Nephron (organoid): ENCODE data around the gene DHRS4.
"Not testable (repeated sequence)": the region's sequence is repeated elsewhere in the genome, so short reads cannot be mapped to it uniquely, and the experiment has no call there.

Experiments used
- H3K27ac Mint-ChIP-seq, 3 experiments: 2 replicates each; pipeline ENCODE4 v1.8.0; 2020; ENCODE audit warnings: mixed read lengths in 3 of 3, mild to moderate bottlenecking in 2 of 3, moderate library complexity in 1 of 3
- H3K27me3 Mint-ChIP-seq: 2 replicates; pipeline ENCODE4 v1.8.0; 2021; ENCODE audit warnings: low read depth, mild to moderate bottlenecking, moderate library complexity, mixed read lengths
- H3K36me3 Mint-ChIP-seq: 2 replicates; pipeline ENCODE4 v1.8.0; 2020; ENCODE audit warnings: low read depth, mixed read lengths
- H3K4me1 Mint-ChIP-seq: 2 replicates; pipeline ENCODE4 v1.8.0; 2020; ENCODE audit warnings: mixed read lengths
- H3K4me3 Mint-ChIP-seq, 3 experiments: 2 replicates each; pipeline ENCODE4 v1.8.0; 2020; ENCODE audit warnings: mild to moderate bottlenecking in 3 of 3, mixed read lengths in 3 of 3, moderate library complexity in 2 of 3
- H3K9me3 Mint-ChIP-seq: 2 replicates; pipeline ENCODE4 v1.8.0; 2020; ENCODE audit warnings: mixed read lengths
- TF ChIP-seq, protein P1 (sequence below), 3 experiments: fragments of 200-600 bp; sonication (generic); IDR thresholded peaks; one replicate each; pipeline ENCODE4 v1.5.0; 2021; ENCODE audit warnings: antibody characterized with exemption in 3 of 3; ENCODE audit not compliant: unreplicated experiment in 3 of 3

DHRS4 gene

GRCh38 chr14:23957913-23958569 lies 4.5 kb downstream of the DHRS4 start:
- not testable (repeated sequence) for H3K4me3 Mint-ChIP-seq, H3K27ac Mint-ChIP-seq, H3K27me3 Mint-ChIP-seq, H3K9me3 Mint-ChIP-seq
- peaks cover 16% of the 10 kb centered on the region for H3K36me3 Mint-ChIP-seq
- peaks cover 14% of the 10 kb centered on the region for H3K4me1 Mint-ChIP-seq

DNA sequence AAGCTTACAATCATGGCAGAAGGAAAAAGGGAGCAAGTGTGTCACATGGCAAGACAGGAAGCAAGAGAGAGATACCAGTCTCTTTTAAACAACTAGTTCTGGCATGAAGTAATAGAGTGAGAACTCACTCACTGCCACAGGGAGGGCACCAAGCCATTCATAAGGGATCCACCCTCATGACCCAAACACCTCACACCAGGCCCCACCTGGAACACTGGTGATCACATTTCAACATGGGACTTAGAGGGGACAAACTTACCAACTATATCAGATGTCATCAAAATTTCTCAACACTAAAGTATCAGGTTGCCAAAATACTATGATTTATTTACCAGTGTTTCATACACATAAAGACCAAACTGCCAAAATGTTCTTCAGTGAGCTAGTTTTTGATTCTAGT lies 7.3 kb downstream of the DHRS4 start:
- H3K36me3 Mint-ChIP-seq, result peaks cover 13% of the 10 kb centered on the region
- H3K9me3 Mint-ChIP-seq, H3K4me3 Mint-ChIP-seq, H3K27ac Mint-ChIP-seq, H3K4me1 Mint-ChIP-seq, H3K27me3 Mint-ChIP-seq: not testable (repeated sequence)

DNA sequence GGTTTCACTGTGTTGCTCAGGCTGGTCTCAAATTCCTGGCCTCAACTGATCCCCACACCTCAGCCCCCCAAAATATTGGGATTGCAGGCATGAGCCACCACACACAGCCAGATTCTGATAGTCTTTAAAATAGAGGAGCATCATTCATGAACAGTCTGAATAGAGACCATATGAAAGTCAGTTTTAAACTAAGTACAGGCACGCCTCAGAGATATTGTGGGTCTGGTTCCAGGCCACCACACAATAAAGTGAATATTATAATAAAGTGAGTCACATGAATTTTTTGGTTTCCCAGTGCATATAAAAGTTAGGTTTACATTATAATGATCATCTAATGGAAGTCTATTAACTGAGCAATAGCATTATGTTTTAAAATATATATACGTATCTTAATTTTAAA lies 8.1 kb downstream of the DHRS4 start:
- H3K36me3 Mint-ChIP-seq, H3K27ac Mint-ChIP-seq, H3K9me3 Mint-ChIP-seq, H3K27me3 Mint-ChIP-seq, H3K4me3 Mint-ChIP-seq, H3K4me1 Mint-ChIP-seq: not testable (repeated sequence)

DNA sequence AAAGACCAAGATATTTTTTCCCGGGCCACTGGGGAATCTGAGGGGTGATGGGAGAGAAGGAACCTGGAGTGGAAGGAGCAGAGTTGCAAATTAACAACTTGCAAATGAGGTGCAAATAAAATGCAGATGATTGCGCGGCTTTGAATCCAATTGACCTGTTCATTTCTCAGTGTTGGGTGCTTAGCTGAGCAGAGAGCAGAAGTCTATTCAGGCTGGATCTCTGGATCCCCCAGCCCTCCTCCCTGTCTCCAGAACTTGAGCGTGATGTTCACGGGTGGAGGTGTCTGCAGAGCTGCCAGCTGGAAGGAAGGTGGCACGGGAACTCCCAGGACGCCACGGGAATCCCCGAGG lies 15.5 kb downstream of the DHRS4 start:
- not testable (repeated sequence) for H3K4me3 Mint-ChIP-seq, H3K27ac Mint-ChIP-seq, H3K36me3 Mint-ChIP-seq, H3K4me1 Mint-ChIP-seq, H3K27me3 Mint-ChIP-seq
- peaks cover 22% of the 10 kb centered on the region for H3K9me3 Mint-ChIP-seq

DNA sequence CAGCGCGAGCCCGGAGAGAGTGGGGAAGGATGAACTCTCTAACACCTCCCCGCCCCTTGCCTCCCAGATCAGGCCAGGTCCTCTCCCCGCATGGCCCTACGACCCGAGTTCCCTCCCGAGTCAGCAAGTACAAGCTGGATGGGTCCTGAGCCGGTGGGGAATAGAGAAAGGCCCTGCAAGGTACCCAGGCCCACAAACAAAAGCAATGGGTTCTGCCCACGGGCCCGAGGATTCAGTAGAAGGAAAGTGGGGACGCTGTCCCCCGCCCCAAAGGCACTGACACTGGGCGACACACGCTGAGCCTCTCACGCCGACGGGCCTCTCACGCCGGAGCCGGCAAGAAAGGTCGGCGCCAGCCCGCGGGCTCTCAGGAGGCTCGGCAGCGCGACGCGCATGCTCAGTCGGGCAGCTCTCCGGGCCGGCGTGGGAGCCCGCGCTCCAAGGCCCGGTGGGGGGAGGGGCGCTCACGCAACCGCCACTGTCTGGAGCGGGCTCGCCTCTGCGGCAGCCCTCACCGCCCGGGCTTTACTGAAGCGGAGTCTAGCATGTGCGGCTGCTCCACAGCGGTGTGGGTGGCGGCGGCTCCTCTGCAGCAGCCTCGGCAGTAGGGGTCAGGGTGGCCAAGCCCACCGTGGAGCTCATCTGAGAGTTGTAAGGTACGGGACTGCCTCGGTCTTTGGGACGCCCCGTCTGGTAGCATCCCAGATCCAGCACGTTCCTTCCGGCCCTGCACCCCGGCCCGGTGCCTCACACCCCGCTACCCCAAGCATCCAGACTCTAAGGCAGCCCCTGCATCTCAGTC lies 16.1 kb downstream of the DHRS4 start:
- H3K4me1 Mint-ChIP-seq, H3K27ac Mint-ChIP-seq, H3K4me3 Mint-ChIP-seq, H3K36me3 Mint-ChIP-seq, H3K27me3 Mint-ChIP-seq: not testable (repeated sequence)
- H3K9me3 Mint-ChIP-seq, result peaks cover 27% of the 10 kb centered on the region

- not testable (repeated sequence) for H3K4me1 Mint-ChIP-seq, H3K4me3 Mint-ChIP-seq, H3K27me3 Mint-ChIP-seq, H3K27ac Mint-ChIP-seq
- Mint-ChIP-seq H3K9me3 (peaks cover 33% of the 10 kb centered on the region), H3K36me3 (peaks cover 13% of the 10 kb centered on the region)
Measured at GRCh38 chr14:23970283-23970659, 16.7 kb downstream of the DHRS4 start.

DNA sequence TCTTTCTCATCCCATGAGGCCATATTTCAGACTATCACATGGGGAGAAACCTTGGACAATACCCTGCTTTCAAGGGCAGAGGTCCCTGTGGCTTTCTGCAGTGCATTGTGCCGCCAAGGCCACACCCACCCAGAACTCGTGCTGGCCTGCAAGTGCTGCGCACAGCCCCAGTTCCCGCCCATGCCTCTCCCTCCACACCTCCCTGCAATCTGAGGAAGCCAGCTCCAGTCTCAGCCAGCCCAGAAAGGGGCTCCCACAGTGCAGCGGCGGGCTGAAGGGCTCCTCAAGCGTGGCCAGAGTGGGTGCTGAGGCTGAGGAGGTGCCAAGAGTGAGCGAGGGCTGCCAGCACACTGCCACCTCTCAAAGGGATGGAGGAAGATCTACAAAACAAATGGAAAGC lies 19.6 kb downstream of the DHRS4 start:
- Mint-ChIP-seq H3K9me3 (peaks cover 46% of the 10 kb centered on the region), H3K36me3 (peaks cover 16% of the 10 kb centered on the region)
- H3K27ac Mint-ChIP-seq, H3K4me1 Mint-ChIP-seq, H3K4me3 Mint-ChIP-seq, H3K27me3 Mint-ChIP-seq: not testable (repeated sequence)

- not testable (repeated sequence) for H3K4me1 Mint-ChIP-seq, H3K4me3 Mint-ChIP-seq, H3K27me3 Mint-ChIP-seq, H3K27ac Mint-ChIP-seq
- Mint-ChIP-seq H3K36me3 (peaks cover 16% of the 10 kb centered on the region), H3K9me3 (peaks cover 46% of the 10 kb centered on the region)
Measured at GRCh38 chr14:23974041-23974440, 20.5 kb downstream of the DHRS4 start.

GRCh38 chr14:23977208-23977607 lies 23.6 kb downstream of the DHRS4 start:
- H3K4me1 Mint-ChIP-seq, H3K4me3 Mint-ChIP-seq: not testable (repeated sequence)
- peaks cover 16% of the 10 kb centered on the region for H3K36me3 Mint-ChIP-seq

GRCh38 chr14:23981951-23982813 lies 28.6 kb downstream of the DHRS4 start:
- Mint-ChIP-seq H3K27ac (peak overlapping the region in 1 of 3 experiments; percentile 43), H3K4me1 (peaks cover 12% of the 10 kb centered on the region), H3K9me3 (peaks cover 11% of the 10 kb centered on the region)
- H3K4me3 Mint-ChIP-seq, H3K27me3 Mint-ChIP-seq, H3K36me3 Mint-ChIP-seq: not testable (repeated sequence)

More at GRCh38 chr14:23977208-23977607, 23.6 kb downstream of the DHRS4 start:
- peaks cover 40% of the 10 kb centered on the region for H3K9me3 Mint-ChIP-seq
- TF ChIP-seq, protein P1, sequence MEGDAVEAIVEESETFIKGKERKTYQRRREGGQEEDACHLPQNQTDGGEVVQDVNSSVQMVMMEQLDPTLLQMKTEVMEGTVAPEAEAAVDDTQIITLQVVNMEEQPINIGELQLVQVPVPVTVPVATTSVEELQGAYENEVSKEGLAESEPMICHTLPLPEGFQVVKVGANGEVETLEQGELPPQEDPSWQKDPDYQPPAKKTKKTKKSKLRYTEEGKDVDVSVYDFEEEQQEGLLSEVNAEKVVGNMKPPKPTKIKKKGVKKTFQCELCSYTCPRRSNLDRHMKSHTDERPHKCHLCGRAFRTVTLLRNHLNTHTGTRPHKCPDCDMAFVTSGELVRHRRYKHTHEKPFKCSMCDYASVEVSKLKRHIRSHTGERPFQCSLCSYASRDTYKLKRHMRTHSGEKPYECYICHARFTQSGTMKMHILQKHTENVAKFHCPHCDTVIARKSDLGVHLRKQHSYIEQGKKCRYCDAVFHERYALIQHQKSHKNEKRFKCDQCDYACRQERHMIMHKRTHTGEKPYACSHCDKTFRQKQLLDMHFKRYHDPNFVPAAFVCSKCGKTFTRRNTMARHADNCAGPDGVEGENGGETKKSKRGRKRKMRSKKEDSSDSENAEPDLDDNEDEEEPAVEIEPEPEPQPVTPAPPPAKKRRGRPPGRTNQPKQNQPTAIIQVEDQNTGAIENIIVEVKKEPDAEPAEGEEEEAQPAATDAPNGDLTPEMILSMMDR (IDR thresholded peaks at IDR 0.05; ENCODE audit: unreplicated experiment in 3 of 3), result peak in 2 of 3 experiments; percentile 8 to 22
- not testable (repeated sequence) for H3K27me3 Mint-ChIP-seq, H3K27ac Mint-ChIP-seq
